ENCODE measurements around the gene ZHX3.

ZHX3 gene

GRCh38 chr20:41330941-41331340 lies 13.4 kb upstream of the ZHX3 start:
- no peaks in the 10 kb centered on the region for H4K20me1 ChIP-seq (ENCODE audit: control insufficient read depth, insufficient read depth, low read depth, low read length)
- no peaks in the 10 kb centered on the region for H3K36me3 ChIP-seq (ENCODE audit: control insufficient read depth, low read length)
- H3K9me2 ChIP-seq (replicated peaks; ENCODE audit: control insufficient read depth, low read length), result no peaks in the 10 kb centered on the region
- no peaks in the 10 kb centered on the region for H3K27me3 ChIP-seq (ENCODE audit: control insufficient read depth, low read length)
- H3F3A ChIP-seq (ENCODE audit: control insufficient read depth, insufficient read depth), result no peaks in the 10 kb centered on the region
- TF ChIP-seq CTCF (IDR thresholded peaks at IDR 0.05; ENCODE audit: low read depth, low read length, poor library complexity, severe bottlenecking) (no peak), EZH2phosphoT487 (IDR thresholded peaks at IDR 0.05; ENCODE audit: borderline replicate concordance, low read length) (no peak)
- H3K9me3 ChIP-seq (ENCODE audit: control insufficient read depth, insufficient read depth, low read length), result no peaks in the 10 kb centered on the region
- H3K27ac ChIP-seq (ENCODE audit: low read depth, low read length), result no peak overlapping the region
- peaks cover 7% of the 10 kb centered on the region for H3K4me1 ChIP-seq (ENCODE audit: control insufficient read depth, low read length)
- no peak overlapping the region for H3K4me3 ChIP-seq (ENCODE audit: low read length)
- H3K79me2 ChIP-seq (ENCODE audit: control insufficient read depth, low read length), result no peaks in the 10 kb centered on the region
- no peak overlapping the region for H3K4me2 ChIP-seq (ENCODE audit: low read length)

GRCh38 chr20:41330343-41330720 lies 12.8 kb upstream of the ZHX3 start:
- Histone ChIP-seq H3K79me2 (ENCODE audit: control insufficient read depth, low read length) (no peaks in the 10 kb centered on the region), H3K4me1 (ENCODE audit: control insufficient read depth, low read length) (peaks cover 7% of the 10 kb centered on the region), H3K27ac (ENCODE audit: low read depth, low read length) (no peak overlapping the region), H3F3A (ENCODE audit: control insufficient read depth, insufficient read depth) (no peaks in the 10 kb centered on the region), H3K9me3 (ENCODE audit: control insufficient read depth, insufficient read depth, low read length) (no peaks in the 10 kb centered on the region), H3K4me3 (ENCODE audit: low read length) (no peak overlapping the region), H4K20me1 (ENCODE audit: control insufficient read depth, insufficient read depth, low read depth, low read length) (no peaks in the 10 kb centered on the region), H3K9me2 (replicated peaks; ENCODE audit: control insufficient read depth, low read length) (no peaks in the 10 kb centered on the region), H3K27me3 (ENCODE audit: control insufficient read depth, low read length) (no peaks in the 10 kb centered on the region), H3K36me3 (ENCODE audit: control insufficient read depth, low read length) (no peaks in the 10 kb centered on the region), H3K4me2 (ENCODE audit: low read length) (no peak overlapping the region)
- TF ChIP-seq CTCF (IDR thresholded peaks at IDR 0.05; ENCODE audit: low read depth, low read length, poor library complexity, severe bottlenecking) (no peak), EZH2phosphoT487 (IDR thresholded peaks at IDR 0.05; ENCODE audit: borderline replicate concordance, low read length) (no peak)

GRCh38 chr20:41329435-41330342 lies 12.2 kb upstream of the ZHX3 start:
- Histone ChIP-seq H3K9me3 (ENCODE audit: control insufficient read depth, insufficient read depth, low read length) (no peaks in the 10 kb centered on the region), H3K4me2 (ENCODE audit: low read length) (no peak overlapping the region; the same call in 1 of the 2 replicates), H3K4me3 (ENCODE audit: low read length) (no peak overlapping the region), H3K9me2 (replicated peaks; ENCODE audit: control insufficient read depth, low read length) (no peaks in the 10 kb centered on the region), H3K36me3 (ENCODE audit: control insufficient read depth, low read length) (no peaks in the 10 kb centered on the region), H3F3A (ENCODE audit: control insufficient read depth, insufficient read depth) (no peaks in the 10 kb centered on the region), H4K20me1 (ENCODE audit: control insufficient read depth, insufficient read depth, low read depth, low read length) (no peaks in the 10 kb centered on the region), H3K27ac (ENCODE audit: low read depth, low read length) (no peak overlapping the region), H3K27me3 (ENCODE audit: control insufficient read depth, low read length) (no peaks in the 10 kb centered on the region), H3K79me2 (ENCODE audit: control insufficient read depth, low read length) (no peaks in the 10 kb centered on the region), H3K4me1 (ENCODE audit: control insufficient read depth, low read length) (peaks cover 7% of the 10 kb centered on the region)
- TF ChIP-seq CTCF (IDR thresholded peaks at IDR 0.05; ENCODE audit: low read depth, low read length, poor library complexity, severe bottlenecking) (no peak), EZH2phosphoT487 (IDR thresholded peaks at IDR 0.05; ENCODE audit: borderline replicate concordance, low read length) (no peak)

Measured in DOHH2 (cell line).